OCI-M2 (cell line): ENCODE measurements around the gene FRRS1.

Experiments
- DNase-seq: peaks from one replicate; lab custom pipeline; 2025; ENCODE audit not compliant: unreplicated experiment; lab: John Stamatoyannopoulos, UW

FRRS1 gene

GRCh38 chr1:99681583-99681982 is 84.9 kb downstream of the FRRS1 start:
- no peak for DNase-seq

- DNase-seq = no peak
These were observed 86.2 kb downstream of the FRRS1 start for GRCh38 chr1:99680270-99680669.

GRCh38 chr1:99677416-99677815 is 89.0 kb downstream of the FRRS1 start:
- no peak for DNase-seq

- DNase-seq = no peak
These were observed 89.6 kb downstream of the FRRS1 start for GRCh38 chr1:99676876-99677275.

GRCh38 chr1:99675994-99676393 is 90.4 kb downstream of the FRRS1 start:
- DNase-seq = no peak

- no peak for DNase-seq
These were observed 91.1 kb downstream of the FRRS1 start for GRCh38 chr1:99675292-99675691.

GRCh38 chr1:99674115-99675064 is 92.0 kb downstream of the FRRS1 start:
- no peak for DNase-seq

- DNase-seq = no peak
These were observed 93.1 kb downstream of the FRRS1 start for GRCh38 chr1:99673315-99673714.

- no peak for DNase-seq
These were observed 93.8 kb downstream of the FRRS1 start for GRCh38 chr1:99672530-99673213.

- DNase-seq = no peak
These were observed 94.4 kb downstream of the FRRS1 start for GRCh38 chr1:99672038-99672437.

GRCh38 chr1:99670583-99670982 is 95.9 kb downstream of the FRRS1 start:
- no peak for DNase-seq

GRCh38 chr1:99669821-99670220 is 96.6 kb downstream of the FRRS1 start:
- DNase-seq = no peak

- DNase-seq = no peak
These were observed 97.1 kb downstream of the FRRS1 start for GRCh38 chr1:99669376-99669775.

GRCh38 chr1:99665212-99665611 is 101.2 kb downstream of the FRRS1 start:
- DNase-seq = no peak

- no peak for DNase-seq
These were observed 102.9 kb downstream of the FRRS1 start for GRCh38 chr1:99663501-99663900.

- DNase-seq = no peak
These were observed 103.8 kb downstream of the FRRS1 start for GRCh38 chr1:99662539-99663080.

- DNase-seq = no peak
These were observed 104.7 kb downstream of the FRRS1 start for GRCh38 chr1:99661780-99662179.

GRCh38 chr1:99660496-99660895 is 105.9 kb downstream of the FRRS1 start:
- no peak for DNase-seq

GRCh38 chr1:99659755-99660210 is 106.7 kb downstream of the FRRS1 start:
- DNase-seq = no peak
